Measurements from ENCODE around the gene RBM12. TPM values are rescaled to one million over a fixed set of nuclear protein-coding genes. Genes with fewer than 3 reads are reported as not detected.

The RBM12 gene
- total and polyA plus RNA-seq, 2 of the 8 experiments (the other 6 are each of a cell fraction or from before 2014, with no cell fraction given) = 187 to 214 TPM

DNA sequence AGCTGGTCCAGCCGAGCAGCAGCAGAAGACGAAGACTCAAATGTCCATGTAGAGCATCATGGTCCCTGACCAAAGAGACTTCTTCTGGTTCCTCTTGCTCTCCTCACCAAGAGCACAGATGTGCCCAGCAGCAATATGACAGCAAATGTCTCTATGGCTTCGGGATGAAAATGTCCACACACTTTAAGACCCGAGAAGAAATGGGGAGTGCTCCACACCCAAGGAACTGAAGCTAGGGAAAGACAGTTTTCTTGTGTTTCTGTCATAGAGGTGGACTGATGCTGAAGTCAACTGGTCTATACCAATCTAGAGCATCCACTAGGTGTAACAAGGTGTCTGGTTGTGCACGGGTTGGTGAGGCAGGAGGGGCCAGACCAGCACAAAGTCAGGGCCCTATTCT lies 4.5 kb upstream of the RBM12 start:
- no peak overlapping the region for H3K18ac ChIP-seq (ENCODE audit: extremely low read depth, low read length)
- H3K79me2 ChIP-seq (ENCODE audit: control insufficient read depth in 1 of 2, insufficient read depth in 2 of 2, low read length in 2 of 2) = peaks cover 2 to 6% of the 10 kb centered on the region in 2 experiments
- no peak overlapping the region for H4K5ac ChIP-seq (ENCODE audit: insufficient read length, low read depth, low read length)
- H2BK15ac ChIP-seq (ENCODE audit: low read length) = no peak overlapping the region
- no peaks in the 10 kb centered on the region for H3K79me1 ChIP-seq (ENCODE audit: low read depth, low read length)
- H2BK12ac ChIP-seq (ENCODE audit: low read depth, low read length) = no peak overlapping the region
- peaks cover 0 to 16% (median 8%) of the 10 kb centered on the region in 4 experiments; a peak in 6 of 8 replicates for H3K36me3 ChIP-seq (ENCODE audit: control insufficient read depth in 2 of 4, insufficient read depth in 4 of 4, low read length in 3 of 4)
- H3K23me2 ChIP-seq (ENCODE audit: low read depth, low read length) = peaks cover 2% of the 10 kb centered on the region; the same call in 1 of the 2 replicates
- H4K8ac ChIP-seq (ENCODE audit: extremely low read depth, insufficient read depth, low read length) = no peak overlapping the region
- H2AFZ ChIP-seq (ENCODE audit: low read length) = no peak overlapping the region
- no peak overlapping the region for H3K27ac ChIP-seq (ENCODE audit: low read depth, low read length)
- H3K4ac ChIP-seq (replicated peaks; ENCODE audit: insufficient read length, low read depth, low read length) = no peak overlapping the region
- H2BK5ac ChIP-seq (ENCODE audit: low read depth, low read length) = no peak overlapping the region
- FAIRE-seq (no peak), DNase-seq (ENCODE audit: low read depth in 1 of 2, low spot score in 2 of 2) (no peak)
- H3K27me3 ChIP-seq (replicated peaks in 1 of 4; ENCODE audit: control insufficient read depth in 3 of 4, extremely low read depth in 1 of 4, insufficient read depth in 3 of 4, low read length in 3 of 4) = no peaks in the 10 kb centered on the region
- H3K9ac ChIP-seq (replicated peaks in 1 of 4; ENCODE audit: extremely low read depth in 1 of 4, low read depth in 3 of 4, low read length in 3 of 4) = no peak overlapping the region
- H2BK20ac ChIP-seq (ENCODE audit: low read length) = no peak overlapping the region
- H4K91ac ChIP-seq (replicated peaks; ENCODE audit: insufficient read length, low read length) = no peak overlapping the region
- H3K56ac ChIP-seq (replicated peaks; ENCODE audit: insufficient read length, low read depth, low read length) = no peak overlapping the region
- H2AK5ac ChIP-seq (ENCODE audit: low read depth, low read length) = no peak overlapping the region
- CTCF ChIA-PET (ENCODE audit: partially characterized antibody) = interaction anchor here (0.6 kb wide), 1 partner anchor 17 kb away, joined by 3 read pairs; no protein-coding TSS in a partner anchor
- TF ChIP-seq POLR2A (IDR thresholded peaks at IDR 0.05; ENCODE audit: control extremely low read depth in 1 of 2, low read depth in 2 of 2, low read length in 2 of 2) (no peak), CTBP2 (IDR thresholded peaks at IDR 0.05; ENCODE audit: borderline replicate concordance, insufficient read depth, insufficient read length, low read length) (no peak), SP4 (IDR thresholded peaks at IDR 0.05; ENCODE audit: low read length) (no peak), SRF (IDR thresholded peaks at IDR 0.05; ENCODE audit: low read depth, low read length) (no peak), POLR2AphosphoS5 (IDR thresholded peaks at IDR 0.05; ENCODE audit: low read depth, low read length) (no peak), SIX5 (IDR thresholded peaks at IDR 0.05; ENCODE audit: low read depth, low read length) (no peak)
- no peak overlapping the region for H3K23ac ChIP-seq (ENCODE audit: insufficient read length)
- no peak overlapping the region for H2BK120ac ChIP-seq (replicated peaks; ENCODE audit: low read depth, low read length)
- H3K4me2 ChIP-seq (ENCODE audit: insufficient read depth in 1 of 2, low read depth in 2 of 2, low read length in 2 of 2) = no peak overlapping the region
- H4K20me1 ChIP-seq (replicated peaks in 1 of 2; ENCODE audit: control insufficient read depth in 1 of 2, insufficient read depth in 2 of 2, low read length in 2 of 2) = peaks cover 0 to under 1% of the 10 kb centered on the region in 2 experiments
- H3K4me3 ChIP-seq (ENCODE audit: extremely low read depth in 1 of 4, insufficient read depth in 2 of 4, low read depth in 3 of 4, low read length in 4 of 4) = no peak overlapping the region
- WGBS, 2 experiments (ENCODE audit: extremely low coverage in 1 of 2, insufficient coverage in 1 of 2, insufficient read length in 1 of 2, insufficient replicate concordance in 2 of 2, low coverage in 1 of 2, low lambda C conversion rate in 2 of 2, missing lambda C conversion rate in 1 of 2) = 94% methylated on average over 5 of the region's 5 CpGs; no CpG with 5 or more reads in 1 of the 2 experiments
- no peaks in the 10 kb centered on the region for H3K9me3 ChIP-seq (ENCODE audit: insufficient read depth in 2 of 2, low read depth in 1 of 2, low read length in 1 of 2)
- POLR2A ChIA-PET (ENCODE audit: partially characterized antibody) = interaction anchor here (1.1 to 3.2 kb wide), 3 partner anchors 15 to 73 kb away, joined by 4 to 12 read pairs (median 4); partner anchors contain the start of gene RBM39
- H3K4me1 ChIP-seq (replicated peaks in 1 of 4; ENCODE audit: control insufficient read depth in 3 of 4, insufficient read depth in 4 of 4, low read length in 3 of 4) = no peaks in the 10 kb centered on the region; a peak in 1 of 7 replicates
- H3K14ac ChIP-seq (ENCODE audit: insufficient read length) = no peak overlapping the region
